Purkinje cell (primary cell): ENCODE measurements around the gene LASP1. TPM values are rescaled to one million over a fixed set of nuclear protein-coding genes. Genes with fewer than 3 reads are reported as not detected.

Experiments used
- polyA plus RNA-seq: library from polyadenylated mRNA; unstranded; fragments of >200 nt; fragmentation: Nextera tagmentation; gene quantifications from 2 replicates; pipeline ENCODE4 v1.2.1, GENCODE V29; 2014

LASP1 gene, protein sequence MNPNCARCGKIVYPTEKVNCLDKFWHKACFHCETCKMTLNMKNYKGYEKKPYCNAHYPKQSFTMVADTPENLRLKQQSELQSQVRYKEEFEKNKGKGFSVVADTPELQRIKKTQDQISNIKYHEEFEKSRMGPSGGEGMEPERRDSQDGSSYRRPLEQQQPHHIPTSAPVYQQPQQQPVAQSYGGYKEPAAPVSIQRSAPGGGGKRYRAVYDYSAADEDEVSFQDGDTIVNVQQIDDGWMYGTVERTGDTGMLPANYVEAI
- 15.3 and 23.2 TPM in 2 replicates for polyA plus RNA-seq

GRCh38 chr17:38869526-38870258, at the start of gene LASP1:
Gene LASP1, plus strand, starts transcription at chr17:38870058. Its CDS starts 132 bp downstream, at chr17:38870190.

DNA sequence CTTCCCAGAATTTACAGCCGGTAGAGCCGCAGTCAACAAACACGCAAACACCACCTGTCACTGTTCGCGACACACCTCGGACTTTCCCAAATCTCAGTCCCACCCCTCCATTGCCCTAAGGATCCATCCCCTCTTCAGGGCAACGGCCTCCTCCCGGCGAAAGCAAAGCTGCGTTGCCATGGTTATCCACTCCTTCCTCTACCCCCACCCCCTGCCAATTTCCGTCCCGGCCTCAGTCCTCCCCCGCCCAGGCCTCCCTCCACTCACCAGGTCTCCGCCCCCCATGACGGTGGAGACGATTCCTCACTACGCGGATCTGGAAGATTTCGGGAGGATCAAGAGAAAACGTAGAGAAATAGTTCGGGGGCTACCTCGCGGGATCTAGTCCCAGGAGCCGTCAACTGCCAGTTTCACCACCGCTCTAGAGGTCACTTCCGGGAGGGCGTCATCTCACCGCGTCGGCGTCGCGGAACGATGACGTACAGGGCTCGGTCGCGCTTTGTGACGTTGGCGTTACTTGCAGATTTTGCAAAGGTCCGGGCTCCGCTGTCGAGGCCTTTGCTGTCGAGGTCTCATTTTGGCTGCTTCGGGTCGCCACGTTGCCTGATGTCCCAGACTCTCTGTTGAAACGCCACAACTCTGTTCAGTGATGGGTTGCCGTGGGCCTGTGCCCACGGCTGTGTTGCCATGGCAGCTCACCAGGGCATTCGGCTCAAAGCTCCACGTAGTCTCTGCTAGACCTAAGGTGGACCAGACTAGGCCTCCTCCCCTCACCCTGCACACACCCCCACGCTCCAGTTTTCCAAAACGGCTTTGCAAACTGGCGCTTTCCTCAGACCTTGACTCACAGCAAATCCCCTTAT, 44.7 kb upstream of the LASP1 start, which contains the start of gene CWC25:
CWC25 (minus strand) TSS at position 423 of the 863 bp plus-strand sequence; CDS start at position 285, 138 bp downstream.

DNA sequence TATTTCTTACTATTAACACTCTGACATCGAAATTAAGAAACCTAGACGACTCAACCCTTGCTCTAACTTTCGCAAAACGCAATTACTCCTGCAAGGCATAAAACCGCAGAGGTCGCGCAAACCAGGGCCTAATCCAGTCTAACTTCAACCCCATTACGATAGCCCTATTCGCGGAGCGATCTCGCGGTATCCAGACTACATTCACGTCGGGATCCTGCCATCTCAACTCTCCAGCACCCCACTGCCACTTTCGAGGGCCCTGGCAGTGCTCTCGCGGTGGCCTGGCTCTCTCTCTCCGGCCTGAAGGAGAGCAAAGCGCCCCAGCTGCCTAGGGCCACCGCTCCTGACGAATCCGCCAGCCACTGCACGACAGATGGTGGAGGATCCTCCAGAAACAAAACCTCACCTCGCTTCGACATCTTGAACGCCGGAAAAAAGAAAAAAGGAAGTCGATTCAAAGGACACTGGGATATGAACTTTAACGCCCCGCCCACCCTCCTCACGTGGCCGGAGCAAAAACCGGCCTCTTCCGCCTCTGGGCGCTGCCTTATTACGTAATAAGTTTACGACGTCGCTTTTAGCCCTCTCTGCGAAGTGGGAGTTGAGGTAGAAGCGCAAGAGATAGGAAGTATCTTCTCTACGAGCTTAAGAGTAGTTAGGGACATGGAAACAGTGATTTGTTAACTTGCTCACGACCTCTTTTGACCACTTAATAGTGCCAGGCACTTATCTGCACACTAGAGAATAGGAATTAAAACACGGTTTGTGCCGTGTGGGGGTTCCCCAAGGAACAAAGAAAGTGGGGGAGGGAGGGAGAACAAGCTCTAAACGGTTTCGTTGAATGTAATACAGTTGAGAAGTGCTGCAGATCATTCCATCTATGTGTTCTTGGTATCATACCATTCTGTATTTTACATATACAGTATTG, 16.3 kb upstream of the LASP1 start, which contains the start of gene RPL23:
RPL23 (minus strand) TSS at position 430 of the 928 bp plus-strand sequence; CDS start at position 419, 11 bp downstream.

DNA sequence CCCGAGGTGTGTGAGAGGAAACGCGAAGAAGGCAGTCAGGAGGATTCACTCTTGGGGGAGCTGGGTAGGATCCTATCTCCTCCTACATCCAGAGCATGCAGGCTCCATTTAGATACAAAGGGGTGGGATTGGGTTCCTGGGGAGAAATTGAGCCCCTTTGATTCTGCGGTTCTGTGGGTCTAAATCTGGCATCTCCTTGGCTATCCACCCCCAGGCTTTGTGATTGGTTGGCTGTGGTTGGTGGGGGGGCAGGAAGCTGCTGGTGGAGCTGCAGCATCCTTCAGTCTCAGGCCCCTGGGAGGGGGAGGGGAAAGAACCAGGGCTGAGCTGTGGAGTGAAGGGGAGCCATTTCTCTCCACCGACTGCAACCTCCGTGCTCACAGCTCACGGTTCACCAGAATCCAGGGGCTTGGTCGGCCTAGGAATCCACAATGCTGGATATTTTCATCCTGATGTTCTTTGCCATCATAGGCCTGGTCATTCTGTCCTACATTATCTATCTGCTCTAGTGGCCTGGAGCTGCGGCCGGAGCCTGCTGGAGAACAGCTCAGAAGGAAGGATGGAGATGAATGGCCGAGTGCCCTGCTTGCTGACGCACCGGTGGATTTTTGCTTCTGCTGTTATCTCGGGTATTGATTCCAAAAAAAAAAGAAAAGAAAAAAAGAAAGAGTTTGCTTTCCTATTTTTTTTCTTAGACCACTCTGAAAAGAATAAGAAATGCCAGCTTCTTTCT, 55.6 kb downstream of the LASP1 start, which contains the start of gene LASP1NB:
LASP1NB (plus strand) TSS at position 352 of the 733 bp plus-strand sequence.

GRCh38 chr17:38967290-38967738, 97.5 kb downstream of the LASP1 start, which contains the start of gene FBXO47:
Gene FBXO47, minus strand, starts transcription at chr17:38967403. Its CDS starts 4,378 bp downstream, at chr17:38963025.

Other genes with a start within 250 kb of the LASP1 start
- gene EPOP, start 195.1 kb upstream of the LASP1 start, polyA plus RNA-seq, result 0.60 and 1.2 TPM in 2 replicates
- gene MLLT6, start 164.8 kb upstream of the LASP1 start, polyA plus RNA-seq, result 0.46 and 2.3 TPM in 2 replicates
- gene CISD3, start 139.7 kb upstream of the LASP1 start, polyA plus RNA-seq, result 6.0 and 8.0 TPM in 2 replicates
- 1.1 and 11.2 TPM in 2 replicates for gene PCGF2, start 121.7 kb upstream of the LASP1 start, polyA plus RNA-seq
- gene PSMB3, start 117.3 kb upstream of the LASP1 start, polyA plus RNA-seq, result 657 and 801 TPM in 2 replicates
- gene PIP4K2B, start 70.5 kb upstream of the LASP1 start, polyA plus RNA-seq, result 4.6 and 7.9 TPM in 2 replicates
- 5.0 and 23.1 TPM in 2 replicates for gene CWC25, start 44.7 kb upstream of the LASP1 start, polyA plus RNA-seq
- gene RPL23, start 16.3 kb upstream of the LASP1 start, polyA plus RNA-seq, result 794 and 943 TPM in 2 replicates
- gene FBXO47, start 97.3 kb downstream of the LASP1 start, polyA plus RNA-seq, result not detected in 2 replicates